GM19468 (cell line): ENCODE results near the gene FAR1.

ENCODE experiments used
- ATAC-seq: cut with Tn5 transposase; IDR thresholded peaks from one replicate; pipeline ENCODE4 v1.9.1; 2021; ENCODE audit warnings: mild to moderate bottlenecking, moderate library complexity, moderate number of reproducible peaks; ENCODE audit not compliant: unreplicated experiment; ENCODE audit errors: extremely low read depth

FAR1 gene

DNA sequence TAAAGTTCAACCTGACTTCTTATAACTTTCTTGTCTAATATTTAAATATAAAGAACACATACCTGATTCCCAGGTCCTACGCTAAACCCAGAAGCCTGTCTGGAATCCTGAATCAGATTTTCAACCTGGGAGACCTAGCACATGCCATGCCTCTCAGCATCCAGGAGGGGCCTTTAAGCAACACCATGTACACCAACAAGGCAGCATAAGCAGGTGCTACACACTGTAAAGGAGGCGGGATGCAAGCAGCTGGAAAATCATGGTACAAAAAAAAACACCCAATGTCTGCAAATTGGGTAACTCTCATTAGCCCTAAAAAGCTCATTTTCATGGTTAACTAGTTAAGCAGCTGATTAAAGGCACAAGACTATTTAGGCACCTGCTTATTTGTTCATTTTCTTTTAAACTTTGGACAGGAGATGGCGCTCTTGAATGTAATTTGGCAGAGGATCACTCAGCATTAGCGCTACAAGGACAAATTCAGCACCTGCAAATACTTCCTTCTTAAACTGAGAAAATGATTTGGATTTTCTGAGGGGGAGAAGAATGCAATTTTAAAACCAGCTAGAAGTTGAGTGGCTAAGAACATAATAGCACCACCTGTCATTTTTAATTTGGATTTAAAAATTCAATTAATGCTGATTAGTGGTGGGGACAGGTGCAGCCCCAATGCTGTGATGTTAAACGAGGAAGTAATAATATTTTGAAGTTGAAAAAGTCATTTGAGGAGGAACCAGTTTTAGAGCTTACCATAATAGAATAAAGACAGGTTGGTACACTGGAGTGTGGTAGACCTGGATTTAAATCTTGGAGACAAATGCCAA, 104.0 kb downstream of the FAR1 start:
- no peak for ATAC-seq

DNA sequence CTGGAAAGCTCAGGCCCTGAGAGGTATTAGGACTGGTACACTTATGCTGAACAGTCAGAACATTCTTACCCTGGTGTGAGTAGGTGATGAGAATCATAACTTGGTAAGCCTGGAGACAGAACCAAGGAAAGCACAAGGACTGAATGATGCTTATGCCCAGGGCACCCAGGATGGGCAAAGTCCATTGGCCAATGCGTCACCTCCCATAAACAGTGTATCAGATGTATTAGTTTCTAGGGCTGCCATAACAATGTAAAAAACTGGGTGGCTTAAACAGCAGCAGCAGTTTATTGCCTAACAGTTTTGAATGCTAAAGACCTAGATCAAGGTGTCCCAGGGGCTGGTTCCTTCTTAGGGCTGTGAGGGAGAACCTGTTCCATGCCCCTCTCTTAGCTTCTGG, 107.0 kb downstream of the FAR1 start:
- ATAC-seq, result no peak

GRCh38 chr11:13776134-13776815, 107.8 kb downstream of the FAR1 start:
- no peak for ATAC-seq

DNA sequence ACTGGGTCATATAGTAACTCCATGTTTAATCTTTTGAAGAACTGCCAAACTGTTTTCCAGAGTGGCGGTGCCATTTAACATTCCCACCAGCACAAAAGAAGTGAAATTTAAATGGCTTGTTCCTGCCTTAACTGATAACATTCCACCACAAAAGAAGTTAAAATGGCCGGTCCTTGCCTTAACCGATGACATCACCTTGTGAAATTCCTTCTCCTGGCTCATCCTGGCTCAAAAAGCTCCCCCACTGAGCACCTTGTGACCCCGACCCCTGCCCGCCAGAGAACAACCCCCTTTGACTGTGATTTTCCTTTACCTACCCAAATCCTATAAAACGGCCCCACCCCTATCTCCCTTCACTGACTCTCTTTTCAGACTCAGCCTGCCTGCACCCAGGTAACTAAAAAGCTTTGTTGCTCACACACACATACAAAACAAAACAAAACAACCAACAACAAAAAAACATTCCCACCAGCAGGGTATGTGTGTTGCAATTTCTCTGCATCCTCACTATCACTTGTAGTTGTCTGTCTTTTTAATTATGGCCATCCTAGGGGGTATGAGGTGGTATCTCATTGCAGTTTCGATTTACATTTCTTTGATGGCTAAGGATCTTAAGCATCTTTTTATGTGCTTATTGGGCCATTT, 109.0 kb downstream of the FAR1 start:
- no peak for ATAC-seq

- no peak for ATAC-seq
Measured at GRCh38 chr11:13778345-13778744, 109.9 kb downstream of the FAR1 start.

- no peak for ATAC-seq
Measured at GRCh38 chr11:13781153-13781552, 112.7 kb downstream of the FAR1 start.
